Measurements from ENCODE around the gene TBX2. TPM values are rescaled to one million over a fixed set of nuclear protein-coding genes. Genes with fewer than 3 reads are reported as not detected.
A peak's percentile ranks its signal among the peaks of the same experiment; 100 is the strongest.

TBX2 gene
- total and polyA plus RNA-seq, 7 donors, result 0.99 to 5.3 (median 3.3) TPM

DNA sequence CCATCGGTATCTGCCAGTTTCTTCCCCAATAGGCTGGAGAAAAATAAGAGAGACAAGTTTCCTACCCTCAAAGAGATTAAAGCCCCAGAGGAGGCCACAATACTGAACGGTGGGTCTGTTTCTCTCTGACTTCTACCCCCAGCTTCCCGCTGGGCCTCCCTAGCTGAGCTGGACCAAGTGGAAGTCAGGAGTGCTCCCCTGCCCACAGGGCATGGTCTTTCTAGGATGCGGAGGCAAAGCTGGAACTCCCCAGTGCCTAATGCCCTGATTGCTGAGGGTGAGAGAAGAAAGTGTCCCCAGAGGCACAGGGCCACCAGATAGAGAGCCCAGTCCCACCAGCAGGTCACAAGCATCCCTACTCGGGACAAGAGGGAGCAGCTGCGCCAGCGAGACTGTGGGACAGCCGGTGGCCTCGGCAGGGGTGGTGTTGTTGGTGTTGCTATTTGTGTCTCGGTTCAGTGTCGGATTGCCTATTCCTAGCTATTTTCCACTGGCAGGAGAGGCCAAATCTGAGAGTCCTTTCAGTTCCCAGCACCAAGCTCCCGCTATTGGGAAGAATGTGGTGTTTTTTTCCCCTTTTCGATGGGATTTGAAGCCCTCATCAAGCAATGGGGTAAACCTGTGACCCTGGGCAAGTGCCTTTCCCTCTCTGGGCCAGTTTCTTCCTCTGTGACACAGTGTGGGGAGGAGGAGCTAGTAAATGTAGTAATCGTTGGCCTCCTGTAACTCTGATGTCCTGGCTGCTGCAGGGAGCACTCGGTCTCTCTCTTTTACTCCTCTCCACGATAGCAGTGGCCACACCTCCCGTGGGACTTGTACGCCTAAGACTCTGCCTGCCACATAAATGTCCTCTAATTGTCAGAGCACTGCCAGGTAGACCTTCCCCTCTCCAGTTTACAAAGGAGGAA lies 22.5 kb upstream of the TBX2 start:
- WGBS, 2 donors, result 93 to 94% methylated on average over 18 of the region's 18 CpGs
- intact Hi-C loops (cut with DNase I), result no loop called here

DNA sequence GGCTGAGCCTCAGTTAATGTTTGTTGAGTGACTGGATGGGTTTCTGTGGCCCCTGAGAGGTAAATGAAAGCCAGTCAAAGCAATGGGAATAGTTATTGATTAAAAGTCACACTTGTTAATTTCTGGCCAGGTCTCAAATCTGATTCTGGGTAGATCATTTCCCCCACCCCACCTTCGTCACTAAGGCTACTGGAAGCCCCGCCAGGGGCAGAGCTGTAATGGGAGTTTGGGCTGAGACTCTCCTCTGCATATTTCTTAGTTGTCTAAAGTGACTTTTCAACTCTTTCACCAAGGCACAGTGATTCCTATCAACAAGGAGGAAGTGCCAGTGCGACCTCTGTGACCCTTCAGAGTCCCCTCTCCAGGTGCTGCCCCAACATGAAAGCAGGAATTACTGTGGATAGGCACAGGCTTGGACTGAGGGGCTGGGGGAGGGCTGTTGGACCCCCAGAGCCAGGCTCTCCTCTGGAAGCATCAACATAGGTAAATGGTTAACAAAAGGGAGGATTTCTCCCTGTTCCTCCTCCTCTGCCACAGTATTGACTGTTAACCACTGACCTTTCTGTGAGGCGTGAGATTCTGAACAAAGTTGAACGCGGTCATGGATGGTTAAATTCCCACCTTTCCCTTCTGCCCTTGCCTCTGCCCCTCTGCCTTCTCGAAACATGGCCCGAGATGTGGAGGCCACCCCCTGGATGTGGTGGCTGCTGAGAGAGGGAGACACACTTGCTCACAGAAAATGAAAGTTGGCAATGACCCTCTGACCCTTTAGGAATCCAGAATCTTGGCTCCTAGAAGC lies 20.8 kb upstream of the TBX2 start:
- Histone ChIP-seq H3K4me3 (no peak overlapping the region), H3K27ac (no peak overlapping the region), H3K4me1 (no peaks in the 10 kb centered on the region), H3K9me3 (no peaks in the 10 kb centered on the region), H3K27me3 (no peaks in the 10 kb centered on the region), H3K36me3 (no peaks in the 10 kb centered on the region)
- 80 to 92% methylated on average over 8 of the region's 8 CpGs for WGBS, 2 donors
- intact Hi-C loops (cut with DNase I), result no loop called here
- TF ChIP-seq POLR2AphosphoS5 (IDR thresholded peaks at IDR 0.05) (no peak), EP300 (IDR thresholded peaks at IDR 0.05) (no peak), POLR2A (IDR thresholded peaks at IDR 0.05) (no peak)
- TF ChIP-seq, protein P1, sequence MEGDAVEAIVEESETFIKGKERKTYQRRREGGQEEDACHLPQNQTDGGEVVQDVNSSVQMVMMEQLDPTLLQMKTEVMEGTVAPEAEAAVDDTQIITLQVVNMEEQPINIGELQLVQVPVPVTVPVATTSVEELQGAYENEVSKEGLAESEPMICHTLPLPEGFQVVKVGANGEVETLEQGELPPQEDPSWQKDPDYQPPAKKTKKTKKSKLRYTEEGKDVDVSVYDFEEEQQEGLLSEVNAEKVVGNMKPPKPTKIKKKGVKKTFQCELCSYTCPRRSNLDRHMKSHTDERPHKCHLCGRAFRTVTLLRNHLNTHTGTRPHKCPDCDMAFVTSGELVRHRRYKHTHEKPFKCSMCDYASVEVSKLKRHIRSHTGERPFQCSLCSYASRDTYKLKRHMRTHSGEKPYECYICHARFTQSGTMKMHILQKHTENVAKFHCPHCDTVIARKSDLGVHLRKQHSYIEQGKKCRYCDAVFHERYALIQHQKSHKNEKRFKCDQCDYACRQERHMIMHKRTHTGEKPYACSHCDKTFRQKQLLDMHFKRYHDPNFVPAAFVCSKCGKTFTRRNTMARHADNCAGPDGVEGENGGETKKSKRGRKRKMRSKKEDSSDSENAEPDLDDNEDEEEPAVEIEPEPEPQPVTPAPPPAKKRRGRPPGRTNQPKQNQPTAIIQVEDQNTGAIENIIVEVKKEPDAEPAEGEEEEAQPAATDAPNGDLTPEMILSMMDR (IDR thresholded peaks at IDR 0.05), result no peak
- no peak for DNase-seq

More for the DNA sequence above, 22.5 kb upstream of the TBX2 start:
- Histone ChIP-seq H3K27ac (peak overlapping the region in 1 of 4 donors; percentile 14), H3K36me3 (no peaks in the 10 kb centered on the region), H3K9me3 (no peaks in the 10 kb centered on the region), H3K4me3 (no peak overlapping the region), H3K4me1 (no peaks in the 10 kb centered on the region), H3K27me3 (no peaks in the 10 kb centered on the region)
- no peak for DNase-seq
- TF ChIP-seq POLR2AphosphoS5 (IDR thresholded peaks at IDR 0.05) (no peak), EP300 (IDR thresholded peaks at IDR 0.05) (no peak), POLR2A (IDR thresholded peaks at IDR 0.05) (peak in 1 of 2 donors; percentile 7)
- TF ChIP-seq, protein P1 (IDR thresholded peaks at IDR 0.05), result no peak

DNA sequence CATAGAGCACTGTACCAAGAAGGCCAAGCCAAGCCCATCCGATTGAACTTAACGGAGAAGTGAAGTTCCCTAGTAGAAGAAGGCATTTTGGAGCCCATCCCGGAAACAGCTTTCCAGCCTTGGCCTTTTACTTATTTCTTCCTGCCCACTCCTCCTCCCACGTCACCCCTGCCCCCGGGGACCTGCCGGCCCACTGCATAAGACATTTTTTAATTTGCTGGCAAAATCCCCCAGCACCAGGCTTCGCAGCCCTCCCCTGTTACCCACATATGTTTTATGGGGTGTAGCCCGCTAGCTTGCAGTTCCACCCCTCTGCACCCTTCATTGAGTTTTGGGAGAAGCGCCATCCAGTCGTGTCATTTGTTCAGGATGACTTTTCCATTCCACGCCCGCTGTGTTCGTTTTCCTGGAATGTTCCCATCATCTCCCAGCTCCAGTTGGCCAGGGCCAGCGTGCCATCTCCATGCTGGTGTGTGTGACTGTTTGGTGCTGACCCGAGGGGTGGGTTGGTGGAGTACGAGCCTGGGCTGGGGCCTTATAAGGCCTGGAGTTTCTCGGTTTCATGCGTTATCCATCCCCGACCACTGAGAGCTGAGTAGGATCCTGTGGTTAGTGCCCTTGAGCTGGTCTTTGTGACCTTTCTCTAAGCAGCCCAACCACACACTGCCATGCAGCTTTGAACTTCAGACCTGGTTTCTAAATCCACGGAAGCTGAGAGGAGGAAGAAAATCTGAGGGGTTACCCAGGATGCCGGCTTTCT lies 20.0 kb upstream of the TBX2 start:
- intact Hi-C loops (cut with DNase I), result loop anchor here (10.0 kb wide), 2 partner anchors 45 to 375 kb away; no protein-coding TSS in a partner anchor
- Histone ChIP-seq H3K4me3 (no peak overlapping the region), H3K27ac (no peak overlapping the region), H3K4me1 (no peaks in the 10 kb centered on the region), H3K27me3 (no peaks in the 10 kb centered on the region), H3K9me3 (no peaks in the 10 kb centered on the region), H3K36me3 (no peaks in the 10 kb centered on the region)
- DNase-seq, result no peak
- 92 to 96% methylated on average over 21 of the region's 21 CpGs for WGBS, 2 donors
- TF ChIP-seq EP300 (IDR thresholded peaks at IDR 0.05) (no peak), POLR2A (IDR thresholded peaks at IDR 0.05) (no peak), POLR2AphosphoS5 (IDR thresholded peaks at IDR 0.05) (no peak)
- TF ChIP-seq, protein P1 (IDR thresholded peaks at IDR 0.05), result no peak

DNA sequence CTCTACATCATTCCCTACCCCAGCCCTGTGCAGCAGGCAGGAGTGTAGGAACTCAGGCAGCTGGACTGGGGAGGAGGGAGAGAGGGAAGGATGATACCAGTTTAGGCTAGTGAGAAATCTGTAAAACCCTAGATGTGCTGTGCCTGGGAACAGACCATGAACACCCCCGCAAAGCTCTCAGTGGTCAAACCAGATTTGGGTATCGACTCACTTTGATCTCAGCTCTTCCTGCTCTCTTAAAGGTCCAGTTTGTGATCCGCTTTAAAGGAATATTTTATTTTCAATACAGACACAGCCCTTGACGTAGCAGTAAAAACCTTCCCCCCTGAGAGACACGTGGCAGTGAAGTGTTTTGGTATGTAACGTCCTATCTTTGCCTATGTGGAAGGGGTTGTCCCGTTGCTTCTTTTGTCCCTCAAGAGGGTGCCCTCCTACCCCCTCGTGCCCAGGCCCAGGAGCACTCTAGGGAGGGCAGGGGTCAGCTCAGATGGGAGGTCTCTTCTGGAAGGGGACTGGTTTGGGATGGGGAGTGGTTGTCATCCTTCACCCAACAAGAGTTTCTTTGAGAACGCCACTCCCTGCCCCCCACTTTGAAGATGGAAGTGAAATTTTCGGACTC lies 19.3 kb upstream of the TBX2 start:
- Histone ChIP-seq H3K27me3 (no peaks in the 10 kb centered on the region), H3K36me3 (no peaks in the 10 kb centered on the region), H3K9me3 (no peaks in the 10 kb centered on the region), H3K27ac (no peak overlapping the region), H3K4me1 (no peaks in the 10 kb centered on the region), H3K4me3 (no peak overlapping the region)
- WGBS, 2 donors, result 85 to 93% methylated on average over 10 of the region's 10 CpGs
- intact Hi-C loops (cut with DNase I), result loop anchor here (10.0 kb wide), 2 partner anchors 46 to 376 kb away; no protein-coding TSS in a partner anchor
- no peak for DNase-seq
- TF ChIP-seq EP300 (IDR thresholded peaks at IDR 0.05), result no peak
- TF ChIP-seq POLR2A (IDR thresholded peaks at IDR 0.05), result no peak
- TF ChIP-seq, protein P1 (IDR thresholded peaks at IDR 0.05), result no peak
- TF ChIP-seq POLR2AphosphoS5 (IDR thresholded peaks at IDR 0.05), result no peak

Data from sigmoid colon (tissue), 7 donors.